Ovary (tissue), 9 donors: ENCODE data around the gene TMEM233. TPM values are rescaled to one million over a fixed set of nuclear protein-coding genes. Genes with fewer than 3 reads are reported as not detected.

Source experiments
- DNase-seq, 5 donors: peaks; one replicate each; pipeline ENCODE4 v3.0.0-alpha.2; 2019 to 2020
- H3K27ac ChIP-seq, 2 donors: fragments of 200-600 bp; one replicate each; pipeline versions ENCODE4 v1.5.1 to v1.8.0; 2019 to 2022
- H3K27me3 ChIP-seq: fragments of 200-600 bp; one replicate; pipeline ENCODE4 v1.8.0; 2022
- H3K36me3 ChIP-seq: fragments of 200-600 bp; sonication (generic); one replicate; pipeline ENCODE4 v1.5.1; 2019
- H3K4me1 ChIP-seq: one replicate; pipeline ENCODE4 v1.8.1; 2013; ENCODE audit warnings: mild to moderate bottlenecking, moderate library complexity; ENCODE audit not compliant: insufficient read depth
- H3K4me3 ChIP-seq: fragments of 200-600 bp; sonication (generic); one replicate; pipeline ENCODE4 v1.5.1; 2017
- H3K9me3 ChIP-seq, 2 donors: fragments of 200-600 bp in 1 of 2; sonication (generic) in 1 of 2; one replicate each; pipeline versions ENCODE4 v1.5.1 to v1.8.1; 2013 to 2019; ENCODE audit warnings: mild to moderate bottlenecking in 1 of 2, moderate library complexity in 1 of 2
- EP300 ChIP-seq: sonication (generic); formaldehyde crosslinking; IDR thresholded peaks from one replicate; pipeline ENCODE4 v1.6.1; 2017; ENCODE audit warnings: antibody characterized with exemption
- POLR2A ChIP-seq: fragments of 450-650 bp; IDR thresholded peaks from one replicate; pipeline ENCODE4 v1.6.1; 2017; ENCODE audit warnings: antibody characterized with exemption, mild to moderate bottlenecking, moderate library complexity
- WGBS, 3 donors: extraction: QIAGEN DNeasy Blood & Tissue Kit in 1 of 3; methylation state at CpG; one replicate each; pipeline versions ENCODE4 v1.1.5 to v1.1.7; 2013 to 2017; 5-methylcytosine and 5-hydroxymethylcytosine counted together
- intact Hi-C, 4 donors: fragments of 100-400 bp; cut with DNase I; formaldehyde crosslinking; loops; one replicate each; pipeline versions ENCODE4 v1.11.0 to v1.15.1; 2022 to 2023
- polyA plus RNA-seq, 2 donors: library from polyadenylated mRNA; stranded (reverse); fragments of 200-250 nt in 1 of 2; fragments of 350-450 nt in 1 of 2; fragmentation: Illumina TruSeq in 1 of 2; extraction: RNeasy Lipid Tissue Mini Kit (QIAGEN cat#74804) in 1 of 2; gene quantifications; one replicate each; pipeline ENCODE4 v1.2.3, GENCODE V29; 2013 to 2014
- small RNA-seq: library from RNA; depleted of rRNA; stranded (forward); fragments of <200 nt; gene quantifications from one replicate; pipeline ENCODE3, GENCODE V24; 2016
- total RNA-seq, 7 donors: library from RNA; depleted of rRNA in 2 of 7; stranded (reverse); fragments of >200 nt in 2 of 7; fragmentation: NEBNext Ultra II Directional in 3 of 7; extraction: Animal tissue kit (Norgen Biotek cat#: 25700) in 3 of 7; gene quantifications; one replicate each; pipeline versions ENCODE4 v1.1.0 to v1.2.4, GENCODE V29; 2016 to 2023
- TF ChIP-seq, protein P1 (sequence below), 3 donors: fragments of 450-650 bp in 2 of 3; fragments of 200-600 bp in 1 of 3; IDR thresholded peaks; one replicate each; pipeline versions ENCODE4 v1.5.1 to v1.8.0; 2016 to 2022; ENCODE audit warnings: antibody characterized with exemption in 3 of 3, mild to moderate bottlenecking in 1 of 3
- donor health status: DM: no; HTN: no; CAD: no; lungs with moderate emphysema.
- donor health status: DM: no; HTN: no; CAD: no.
- donor health status: Bipolar disorder and iron deficiency.
- donor health status: DM: yes; HTN: yes; CAD: no.
- donor health status: DM: no; HTN: no; CAD: no.
- donor health status: DM: yes; HTN: yes; CAD: no.

TMEM233 gene
- total and polyA plus RNA-seq, 9 donors: 0.10 to 1.0 (median 0.48) TPM

DNA sequence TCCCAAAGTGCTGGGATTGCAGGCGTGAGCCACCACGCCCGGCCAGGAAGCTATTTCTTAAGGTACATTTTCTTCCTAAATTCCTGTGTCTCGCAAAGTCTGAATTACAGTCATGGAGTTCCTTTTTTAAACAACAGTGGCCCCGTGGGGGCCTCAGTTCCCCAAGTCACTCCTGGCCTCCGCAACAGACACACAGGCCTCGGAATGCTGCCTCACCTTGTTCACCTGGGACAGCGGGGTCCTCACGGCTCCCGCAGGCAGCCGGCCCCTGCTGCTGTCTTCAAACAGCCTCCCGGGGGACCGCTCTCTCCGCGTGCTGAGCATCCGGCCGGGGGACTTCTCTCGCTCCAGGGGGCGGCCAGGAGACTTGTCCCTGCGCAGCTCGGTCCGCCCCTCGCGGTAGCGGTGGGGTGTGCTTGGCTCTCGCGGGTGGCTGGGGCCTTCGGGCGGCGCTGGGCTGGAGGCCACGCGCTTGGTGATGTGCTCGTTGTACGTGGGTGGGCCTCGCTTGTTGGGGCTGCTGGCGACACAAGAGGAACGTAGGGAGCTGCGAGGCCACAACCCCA is 96.4 kb downstream of the TMEM233 start:
- TF ChIP-seq EP300 (no peak), POLR2A (no peak)
- TF ChIP-seq, protein P1, sequence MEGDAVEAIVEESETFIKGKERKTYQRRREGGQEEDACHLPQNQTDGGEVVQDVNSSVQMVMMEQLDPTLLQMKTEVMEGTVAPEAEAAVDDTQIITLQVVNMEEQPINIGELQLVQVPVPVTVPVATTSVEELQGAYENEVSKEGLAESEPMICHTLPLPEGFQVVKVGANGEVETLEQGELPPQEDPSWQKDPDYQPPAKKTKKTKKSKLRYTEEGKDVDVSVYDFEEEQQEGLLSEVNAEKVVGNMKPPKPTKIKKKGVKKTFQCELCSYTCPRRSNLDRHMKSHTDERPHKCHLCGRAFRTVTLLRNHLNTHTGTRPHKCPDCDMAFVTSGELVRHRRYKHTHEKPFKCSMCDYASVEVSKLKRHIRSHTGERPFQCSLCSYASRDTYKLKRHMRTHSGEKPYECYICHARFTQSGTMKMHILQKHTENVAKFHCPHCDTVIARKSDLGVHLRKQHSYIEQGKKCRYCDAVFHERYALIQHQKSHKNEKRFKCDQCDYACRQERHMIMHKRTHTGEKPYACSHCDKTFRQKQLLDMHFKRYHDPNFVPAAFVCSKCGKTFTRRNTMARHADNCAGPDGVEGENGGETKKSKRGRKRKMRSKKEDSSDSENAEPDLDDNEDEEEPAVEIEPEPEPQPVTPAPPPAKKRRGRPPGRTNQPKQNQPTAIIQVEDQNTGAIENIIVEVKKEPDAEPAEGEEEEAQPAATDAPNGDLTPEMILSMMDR (IDR thresholded peaks at IDR 0.05): no peak
- no peaks in the 10 kb centered on the region for H3K36me3 ChIP-seq
- WGBS, 3 donors: 97% methylated on average over 32 to 38 of the region's 38 CpGs
- intact Hi-C loops: no loop called here
- DNase-seq: no peak
- peaks cover 7% of the 10 kb centered on the region for H3K4me1 ChIP-seq
- no peaks in the 10 kb centered on the region for H3K9me3 ChIP-seq
- H3K4me3 ChIP-seq: no peak overlapping the region
- H3K27ac ChIP-seq: no peak overlapping the region
- H3K27me3 ChIP-seq: no peaks in the 10 kb centered on the region

DNA sequence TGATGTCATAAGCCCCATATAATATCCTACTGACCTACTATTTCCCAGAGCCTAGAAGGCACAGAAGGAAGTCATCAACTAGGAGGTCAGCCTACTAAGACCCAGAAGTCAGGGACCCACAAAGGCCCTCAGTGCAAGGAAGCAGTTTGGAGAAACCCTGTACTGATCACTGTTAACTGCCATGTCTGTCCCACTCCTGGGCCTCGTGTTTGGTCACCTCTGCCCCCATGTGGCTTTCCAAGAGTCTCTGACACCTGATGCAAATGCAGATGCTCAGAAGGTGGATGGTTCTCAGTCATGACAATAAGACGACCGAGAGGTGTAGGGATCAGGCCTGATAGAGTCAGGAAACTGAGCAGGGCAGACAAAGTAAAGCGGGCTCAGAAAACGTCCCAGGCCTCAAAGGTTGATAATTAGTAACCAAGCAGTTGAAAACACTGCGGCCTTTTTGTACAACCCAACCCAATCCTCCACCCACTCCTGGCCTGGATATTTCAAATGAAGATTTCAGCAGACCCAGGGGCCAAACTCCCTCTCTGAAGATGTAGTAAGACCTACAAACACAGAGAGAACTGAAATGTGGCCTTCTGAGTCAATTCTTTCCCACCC is 97.7 kb downstream of the TMEM233 start:
- TF ChIP-seq EP300: no peak
- no peak for TF ChIP-seq POLR2A
- TF ChIP-seq, protein P1 (IDR thresholded peaks at IDR 0.05): no peak
- DNase-seq: no peak
- Histone ChIP-seq H3K27me3 (no peaks in the 10 kb centered on the region), H3K9me3 (no peaks in the 10 kb centered on the region), H3K36me3 (no peaks in the 10 kb centered on the region), H3K27ac (no peak overlapping the region), H3K4me3 (no peak overlapping the region), H3K4me1 (peaks cover 4% of the 10 kb centered on the region)
- intact Hi-C loops: no loop called here
- WGBS, 3 donors: 88 to 92% (median 89%) methylated on average over 6 of the region's 6 CpGs

DNA sequence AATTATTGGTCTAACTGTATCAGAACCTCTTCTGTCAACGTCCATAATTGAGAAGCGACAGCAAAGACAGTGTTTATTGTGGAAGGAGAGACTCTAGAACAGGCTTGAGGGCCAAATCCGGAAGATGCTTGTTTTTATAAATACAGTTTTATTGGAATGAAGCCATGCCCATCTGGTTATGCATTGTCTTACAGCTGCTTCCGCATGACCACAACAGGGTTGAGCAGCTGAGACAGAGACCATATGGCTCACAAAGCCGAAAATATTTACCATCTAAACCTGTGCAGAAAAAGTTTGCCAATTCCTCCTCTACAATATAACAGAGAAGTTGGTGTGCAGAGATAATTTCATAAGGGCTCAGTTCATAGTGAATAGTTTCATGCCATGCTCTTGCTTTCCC is 98.8 kb downstream of the TMEM233 start:
- 19 to 35% (median 32%) methylated on average over 5 of the region's 5 CpGs for WGBS, 3 donors
- H3K27me3 ChIP-seq: no peaks in the 10 kb centered on the region
- H3K4me1 ChIP-seq: peaks cover 4% of the 10 kb centered on the region
- DNase-seq: no peak
- intact Hi-C loops: no loop called here
- no peak overlapping the region for H3K4me3 ChIP-seq
- H3K36me3 ChIP-seq: no peaks in the 10 kb centered on the region
- no peak overlapping the region for H3K27ac ChIP-seq
- no peaks in the 10 kb centered on the region for H3K9me3 ChIP-seq
- TF ChIP-seq POLR2A: no peak
- TF ChIP-seq, protein P1 (IDR thresholded peaks at IDR 0.05): no peak
- no peak for TF ChIP-seq EP300

Small RNA genes within 50 kb of the gene (small RNA-seq; reads per million reads assigned to genes)
- gene RN7SKP197: not detected

Other genes starting within 250 kb of the TMEM233 start
- gene PRKAB1, start 74.4 kb downstream of the TMEM233 start, total RNA-seq: 10 to 100 TPM; 12.5 to 37.1 (median 24.8) TPM
- gene PRKAB1, start 74.4 kb downstream of the TMEM233 start, polyA plus RNA-seq: 10 to 100 TPM; 19.8 to 36.5 TPM